NCI-H187 (cell line): ENCODE measurements around the gene STK38.

Experiments used
- DNase-seq, 2 experiments: peaks; one replicate each; lab custom pipeline; 2025; lab: John Stamatoyannopoulos, UW

Gene STK38

GRCh38 chr6:36519352-36519751 lies 27.9 kb downstream of the STK38 start:
- DNase-seq: peak in 1 of 2 experiments; percentile 3

GRCh38 chr6:36517408-36517807 lies 29.9 kb downstream of the STK38 start:
- DNase-seq: no peak

DNA sequence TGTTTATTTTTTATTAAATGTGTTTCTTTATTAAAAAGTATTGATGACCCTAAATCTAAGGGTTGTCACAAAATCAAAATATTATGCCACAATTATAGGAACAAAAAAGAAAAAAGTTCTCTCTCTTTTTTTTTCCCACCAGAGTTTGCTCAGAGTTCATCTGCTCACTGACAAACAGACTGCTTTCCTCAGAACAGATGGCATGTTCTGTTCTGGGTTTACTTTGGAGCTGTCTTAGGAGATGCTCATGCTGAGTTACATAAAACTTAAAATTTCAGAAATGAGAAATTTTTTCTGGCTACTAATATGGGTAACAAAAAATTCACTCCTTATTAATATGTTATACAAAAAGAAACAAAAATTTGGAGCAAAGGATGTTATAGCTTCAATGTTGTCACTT lies 30.3 kb downstream of the STK38 start:
- DNase-seq: no peak

GRCh38 chr6:36516559-36516958 lies 30.7 kb downstream of the STK38 start:
- no peak for DNase-seq

DNA sequence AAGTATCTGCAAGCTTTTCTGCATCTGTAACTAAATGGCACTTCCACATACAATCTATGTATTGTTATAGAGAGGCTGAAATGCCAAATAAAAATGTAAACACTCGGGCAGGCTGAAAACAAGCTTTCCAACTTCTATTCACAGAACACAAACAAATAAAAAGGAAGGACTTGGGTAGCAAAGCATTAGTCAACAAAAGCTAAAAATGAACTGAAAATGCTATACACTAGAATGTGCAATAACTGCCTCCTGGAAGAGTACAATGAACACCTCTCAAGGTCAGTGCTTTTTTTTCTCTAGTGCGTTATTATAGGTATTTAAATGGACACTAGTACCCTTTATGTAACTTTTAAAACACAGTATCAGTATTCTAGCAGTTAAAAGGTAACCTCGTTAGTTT lies 31.4 kb downstream of the STK38 start:
- DNase-seq: no peak

- DNase-seq: no peak
These were observed 32.5 kb downstream of the STK38 start for GRCh38 chr6:36514554-36515456.

DNA sequence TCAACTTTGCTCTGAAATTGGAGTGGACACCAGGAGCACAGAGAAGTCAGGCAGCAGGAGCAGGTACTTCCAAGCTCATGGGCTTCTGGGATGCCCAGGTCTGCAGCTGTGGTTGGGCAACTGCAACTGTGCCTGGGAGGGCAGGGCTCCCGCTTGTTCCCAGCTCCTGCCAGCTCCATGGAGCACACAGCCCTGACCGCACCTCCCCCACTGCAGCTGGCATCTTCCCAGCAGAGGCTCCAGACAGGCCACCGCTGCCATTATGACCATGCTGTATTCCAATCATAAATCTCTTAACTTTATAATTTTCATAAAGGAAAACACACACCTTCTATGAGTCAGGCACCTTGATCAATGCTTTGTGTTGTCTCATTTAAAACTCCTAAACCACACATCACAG lies 36.9 kb downstream of the STK38 start:
- DNase-seq: no peak

- no peak for DNase-seq
These were observed 38.7 kb downstream of the STK38 start for GRCh38 chr6:36508532-36508931.

- DNase-seq: no peak
These were observed 40.7 kb downstream of the STK38 start for GRCh38 chr6:36506611-36507010.

GRCh38 chr6:36505744-36506534 lies 41.3 kb downstream of the STK38 start:
- no peak for DNase-seq

- DNase-seq: no peak
These were observed 42.3 kb downstream of the STK38 start for GRCh38 chr6:36504982-36505381.

- no peak for DNase-seq
These were observed 43.1 kb downstream of the STK38 start for GRCh38 chr6:36504181-36504580.

DNA sequence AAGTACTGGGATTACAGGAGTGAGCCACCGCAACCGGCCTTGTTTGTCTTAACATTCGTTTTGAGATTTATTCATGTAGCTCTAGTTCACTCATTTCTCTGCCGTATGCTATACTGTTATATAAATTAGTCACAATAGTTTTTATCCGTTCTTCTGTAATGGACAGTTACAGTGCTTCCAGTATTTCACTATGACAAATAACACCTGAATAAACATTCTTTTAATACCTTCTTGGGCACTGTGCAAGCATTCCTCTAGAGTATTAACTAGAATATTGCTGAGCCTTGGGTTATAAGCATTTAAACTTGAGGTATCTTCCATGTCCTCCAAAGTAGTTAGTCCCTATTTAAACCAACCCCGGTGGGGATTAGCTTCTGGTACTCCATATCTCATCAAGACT lies 45.6 kb downstream of the STK38 start:
- DNase-seq: no peak

- DNase-seq: no peak
These were observed 47.4 kb downstream of the STK38 start for GRCh38 chr6:36499918-36500317.

DNA sequence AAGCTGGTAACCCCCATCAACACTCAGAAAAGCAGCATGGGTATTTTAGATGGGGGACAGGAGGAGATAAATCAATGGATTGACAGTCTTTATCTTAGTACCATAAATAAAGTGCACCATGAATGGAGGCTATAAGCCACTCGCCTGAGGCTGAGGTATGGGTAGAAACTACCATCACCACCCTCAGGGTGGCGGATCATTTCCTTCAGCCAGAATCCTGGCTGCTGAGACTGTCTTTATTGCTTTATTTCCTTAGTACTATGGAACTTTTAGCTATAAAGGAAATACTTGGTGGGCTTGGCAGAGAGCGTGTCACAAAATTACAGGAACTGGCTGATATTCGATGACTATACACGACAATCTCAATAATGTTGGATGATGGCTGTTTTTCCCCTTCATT lies 52.2 kb downstream of the STK38 start:
- no peak for DNase-seq

GRCh38 chr6:36493859-36494258 lies 53.4 kb downstream of the STK38 start:
- DNase-seq: no peak

DNA sequence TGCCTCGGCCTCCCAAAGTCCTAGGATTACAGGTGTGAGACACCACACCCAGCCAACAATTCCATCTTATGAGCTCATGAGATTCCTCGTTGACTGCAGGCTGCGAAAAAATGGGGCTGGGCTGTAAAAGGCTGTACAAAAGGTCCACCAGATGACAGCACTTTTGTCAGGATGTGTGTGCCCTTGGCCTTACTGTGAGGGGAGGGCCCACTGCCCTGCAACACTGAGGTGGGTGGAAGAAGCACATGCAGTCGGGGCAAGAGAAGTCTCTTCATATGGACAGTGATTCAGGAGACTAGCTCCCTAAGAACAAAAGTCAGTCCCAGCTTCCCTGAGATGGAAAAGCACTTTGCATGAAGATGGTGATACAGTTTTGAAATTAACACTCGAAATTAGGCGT lies 54.0 kb downstream of the STK38 start:
- no peak for DNase-seq

DNA sequence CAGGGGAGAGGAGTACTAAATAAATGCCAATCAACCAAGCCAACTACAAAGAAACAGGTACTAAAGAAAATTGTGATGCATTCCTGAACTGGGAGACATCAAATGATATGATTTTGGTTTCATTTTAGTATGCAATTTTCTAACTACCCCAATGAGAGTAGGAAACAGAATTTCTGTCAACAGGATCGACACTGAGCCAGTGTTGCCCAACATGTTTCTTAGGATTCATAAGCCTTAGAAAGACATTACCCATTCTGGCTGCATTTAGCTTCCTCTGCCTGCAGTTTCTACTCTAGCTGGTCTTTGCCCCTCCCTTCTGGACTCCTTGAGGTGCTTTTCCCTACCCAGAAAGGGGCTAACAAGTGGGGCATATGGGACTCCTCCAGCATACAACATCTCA lies 54.7 kb downstream of the STK38 start:
- no peak for DNase-seq

GRCh38 chr6:36492092-36492491 lies 55.2 kb downstream of the STK38 start:
- DNase-seq: no peak

DNA sequence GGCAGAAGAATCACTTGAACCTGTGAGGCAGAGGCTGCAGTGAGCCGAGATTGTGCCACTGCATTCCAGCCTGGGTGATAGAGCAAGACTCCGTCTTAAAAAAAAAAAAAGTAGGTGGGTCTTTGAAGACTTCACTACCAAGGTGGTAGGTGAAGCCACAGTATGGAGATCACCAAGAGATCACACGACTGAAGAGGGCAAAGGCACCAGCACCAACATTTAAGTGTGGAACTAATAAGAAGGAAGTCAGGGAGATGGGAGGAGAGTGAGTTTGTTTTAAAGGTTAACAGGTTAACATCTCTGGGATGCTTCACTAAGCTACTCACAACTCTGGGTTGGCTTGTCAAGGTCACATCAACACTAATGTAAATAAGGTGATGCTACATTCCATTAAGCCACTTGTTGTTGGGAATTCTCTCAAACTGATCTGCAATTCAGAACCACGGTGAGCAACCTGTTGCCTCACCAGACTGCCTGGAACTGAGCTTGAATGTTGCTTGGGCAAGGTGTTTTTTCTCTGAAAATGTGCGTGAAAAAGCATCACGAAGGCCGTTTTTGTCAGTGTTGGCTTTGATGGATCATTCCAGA lies 55.8 kb downstream of the STK38 start:
- DNase-seq: no peak

- no peak for DNase-seq
These were observed 57.9 kb downstream of the STK38 start for GRCh38 chr6:36489426-36489825.

DNA sequence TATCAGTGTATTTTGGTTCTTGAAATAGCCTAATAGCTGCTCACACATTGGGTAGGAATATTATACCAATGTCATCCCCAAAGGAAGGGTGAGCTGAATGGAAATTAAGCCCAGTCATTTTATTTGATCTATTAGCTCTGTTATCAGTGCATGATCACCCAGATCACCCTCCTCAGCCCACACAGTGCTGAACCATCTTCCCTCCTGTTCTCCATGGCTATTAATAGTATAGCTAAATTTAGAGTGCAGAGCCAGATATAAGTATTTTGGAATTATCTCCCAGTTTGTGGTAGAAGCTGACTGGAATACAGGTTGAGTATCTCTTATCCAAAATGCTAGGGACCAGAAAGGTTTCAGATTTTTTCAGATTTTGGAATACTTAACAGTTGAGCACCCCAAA lies 59.1 kb downstream of the STK38 start:
- no peak for DNase-seq

DNA sequence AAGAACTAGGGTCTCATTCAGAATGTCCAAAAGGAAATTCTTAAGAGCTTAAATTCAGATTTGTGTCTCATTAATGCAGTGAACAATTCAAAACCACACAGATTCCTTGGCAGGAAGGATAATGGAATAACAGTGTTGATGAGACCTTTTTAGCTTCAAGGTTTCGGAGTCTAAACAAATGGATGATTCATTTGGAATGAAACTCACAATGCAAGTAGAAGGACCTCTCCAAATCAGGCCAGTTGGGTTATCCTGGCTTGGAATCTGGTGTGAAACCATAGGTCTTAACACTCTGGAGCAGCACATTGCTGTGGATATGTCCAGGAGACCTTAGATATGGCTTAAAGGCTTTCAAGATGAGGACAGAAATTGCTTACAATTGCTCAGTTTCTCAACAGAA lies 59.6 kb downstream of the STK38 start:
- no peak for DNase-seq
